A673 (cell line): ENCODE data around the gene CCM2.

Experiments used
- CTCF ChIP-seq: fragments of 300-800, 200-600 bp; sonication (generic); conservative IDR thresholded peaks from 2 replicates; pipeline ENCODE4 v1.5.1; 2017; ENCODE audit warnings: low read depth, mild to moderate bottlenecking, antibody characterized with exemption, low read length, moderate library complexity, mixed read lengths
- EZH2 ChIP-seq: fragments of 200-600 bp; sonication (generic); IDR thresholded peaks from 2 replicates; pipeline ENCODE4 v1.6.1; 2017; ENCODE audit warnings: borderline replicate concordance, low read depth, mild to moderate bottlenecking, mixed read lengths, antibody characterized with exemption, low read length; ENCODE audit not compliant: poor library complexity, severe bottlenecking

- no peak for TF ChIP-seq CTCF
- TF ChIP-seq EZH2, result no peak
Observed at GRCh38 chr7:45037876-45038275, 37.9 kb downstream of the CCM2 start.
